Measurements from ENCODE around the gene RAB8A. TPM values are rescaled to one million over a fixed set of nuclear protein-coding genes. Genes with fewer than 3 reads are reported as not detected.

The RAB8A gene
- total and polyA plus RNA-seq, 4 donors: 38.0 to 52.0 (median 44.3) TPM

DNA sequence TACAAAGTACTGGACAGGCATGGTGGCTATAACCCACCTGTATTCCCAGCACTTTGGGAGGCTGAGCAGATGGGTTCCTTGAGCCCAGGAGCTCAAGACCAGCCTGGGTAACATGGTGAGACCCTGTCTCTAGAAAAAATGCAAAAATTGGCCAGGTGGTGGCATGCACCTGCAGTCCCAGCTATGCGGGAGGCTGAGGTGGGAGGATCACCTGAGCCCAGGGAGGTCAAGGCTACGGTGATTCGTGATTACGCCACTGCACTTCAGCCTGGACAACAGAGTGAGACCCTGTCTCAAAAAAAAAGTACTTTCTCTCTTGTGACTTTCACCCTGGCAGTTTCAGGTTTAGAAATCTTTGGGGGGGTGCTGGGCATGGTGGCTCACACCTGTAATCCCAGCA, 11.2 kb upstream of the RAB8A start:
- 86% methylated on average over 4 of the region's 4 CpGs for WGBS
- no peak overlapping the region for H3K27ac ChIP-seq (ENCODE audit: low read depth in 1 of 2, low read length in 2 of 2)

GRCh38 chr19:16104722-16105121, 7.0 kb upstream of the RAB8A start:
- Histone ChIP-seq H3K9me3 (ENCODE audit: control insufficient read depth in 4 of 4, low read length in 3 of 4) (no peaks in the 10 kb centered on the region), H3K27me3 (ENCODE audit: control insufficient read depth in 4 of 4, insufficient read depth in 4 of 4, low read length in 3 of 4) (no peaks in the 10 kb centered on the region), H3K27ac (ENCODE audit: low read depth in 1 of 2, low read length in 2 of 2) (no peak overlapping the region), H3K36me3 (ENCODE audit: control insufficient read depth in 4 of 4, insufficient read depth in 3 of 4, low read depth in 1 of 4, low read length in 3 of 4) (no peaks in the 10 kb centered on the region), H3K4me1 (ENCODE audit: control insufficient read depth in 4 of 4, insufficient read depth in 4 of 4, low read length in 3 of 4) (no peaks in the 10 kb centered on the region), H3K9ac (ENCODE audit: low read depth in 1 of 2, low read length in 2 of 2) (no peak overlapping the region), H3K4me3 (ENCODE audit: low read depth in 1 of 3, low read length in 3 of 3) (no peak overlapping the region)
- TF ChIP-seq SP1 (IDR thresholded peaks at IDR 0.05) (no peak), RXRA (IDR thresholded peaks at IDR 0.05) (no peak), TAF1 (conservative IDR thresholded peaks at IDR 0.05) (no peak), YY1 (IDR thresholded peaks at IDR 0.05) (no peak), GABPA (IDR thresholded peaks at IDR 0.05 in 1 of 2, conservative IDR thresholded peaks at IDR 0.05 in 1 of 2) (no peak), JUND (IDR thresholded peaks at IDR 0.05) (no peak), ZBTB33 (IDR thresholded peaks at IDR 0.05) (no peak)
- WGBS: 92% methylated on average over 6 of the region's 6 CpGs
- DNase-seq (ENCODE audit: low spot score): no peak

More for the DNA sequence above, 11.2 kb upstream of the RAB8A start:
- Histone ChIP-seq H3K36me3 (ENCODE audit: control insufficient read depth in 4 of 4, insufficient read depth in 3 of 4, low read depth in 1 of 4, low read length in 3 of 4) (peaks cover 0 to 5% (median 0%) of the 10 kb centered on the region in 4 donors), H3K4me3 (ENCODE audit: low read depth in 1 of 3, low read length in 3 of 3) (no peak overlapping the region), H3K4me1 (ENCODE audit: control insufficient read depth in 4 of 4, insufficient read depth in 4 of 4, low read length in 3 of 4) (peaks cover 0 to 1% (median 0%) of the 10 kb centered on the region in 4 donors), H3K9me3 (ENCODE audit: control insufficient read depth in 4 of 4, low read length in 3 of 4) (no peaks in the 10 kb centered on the region), H3K27me3 (ENCODE audit: control insufficient read depth in 4 of 4, insufficient read depth in 4 of 4, low read length in 3 of 4) (no peaks in the 10 kb centered on the region), H3K9ac (ENCODE audit: low read depth in 1 of 2, low read length in 2 of 2) (no peak overlapping the region)
- TF ChIP-seq EGR1 (IDR thresholded peaks at IDR 0.05; ENCODE audit: low read depth in 2 of 2): no peak
- TF ChIP-seq HNF4G (IDR thresholded peaks at IDR 0.05): no peak
- no peak for TF ChIP-seq FOXA1 (IDR thresholded peaks at IDR 0.05)
- TF ChIP-seq GABPA (IDR thresholded peaks at IDR 0.05 in 1 of 2, conservative IDR thresholded peaks at IDR 0.05 in 1 of 2): no peak
- DNase-seq (ENCODE audit: low spot score): no peak

DNA sequence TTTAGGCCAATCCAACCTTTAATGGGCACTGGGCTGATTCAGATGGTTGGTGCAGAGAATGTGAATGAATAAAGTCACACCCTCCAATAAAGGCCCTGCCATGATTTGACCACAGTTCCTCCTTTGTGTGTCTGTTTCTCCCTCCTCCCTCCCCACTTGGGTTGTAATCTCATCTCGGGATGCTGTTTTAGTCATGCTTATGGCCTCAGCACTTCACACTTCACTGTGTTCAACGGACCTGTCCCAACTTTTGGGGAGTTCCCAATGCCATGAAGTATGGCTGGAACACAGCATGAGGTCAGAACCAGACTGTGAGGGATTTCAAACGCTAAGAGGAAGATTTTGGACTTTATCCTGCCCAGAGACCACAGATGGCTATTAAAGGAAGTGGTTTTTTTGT, 5.6 kb upstream of the RAB8A start:
- H3K36me3 ChIP-seq (ENCODE audit: control insufficient read depth in 4 of 4, insufficient read depth in 3 of 4, low read depth in 1 of 4, low read length in 3 of 4): no peaks in the 10 kb centered on the region
- no peak for DNase-seq (ENCODE audit: low spot score)
- H3K4me1 ChIP-seq (ENCODE audit: control insufficient read depth in 4 of 4, insufficient read depth in 4 of 4, low read length in 3 of 4): peaks cover 2 to 4% (median 3%) of the 10 kb centered on the region in 4 donors
- H3K27ac ChIP-seq (ENCODE audit: low read depth in 1 of 2, low read length in 2 of 2): no peak overlapping the region
- no peaks in the 10 kb centered on the region for H3K9me3 ChIP-seq (ENCODE audit: control insufficient read depth in 4 of 4, low read length in 3 of 4)
- no peak for TF ChIP-seq YY1 (IDR thresholded peaks at IDR 0.05)
- TF ChIP-seq, protein P1, sequence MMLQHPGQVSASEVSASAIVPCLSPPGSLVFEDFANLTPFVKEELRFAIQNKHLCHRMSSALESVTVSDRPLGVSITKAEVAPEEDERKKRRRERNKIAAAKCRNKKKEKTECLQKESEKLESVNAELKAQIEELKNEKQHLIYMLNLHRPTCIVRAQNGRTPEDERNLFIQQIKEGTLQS (IDR thresholded peaks at IDR 0.05): no peak
- TF ChIP-seq FOXA2 (IDR thresholded peaks at IDR 0.05): no peak
- TF ChIP-seq, protein P2, sequence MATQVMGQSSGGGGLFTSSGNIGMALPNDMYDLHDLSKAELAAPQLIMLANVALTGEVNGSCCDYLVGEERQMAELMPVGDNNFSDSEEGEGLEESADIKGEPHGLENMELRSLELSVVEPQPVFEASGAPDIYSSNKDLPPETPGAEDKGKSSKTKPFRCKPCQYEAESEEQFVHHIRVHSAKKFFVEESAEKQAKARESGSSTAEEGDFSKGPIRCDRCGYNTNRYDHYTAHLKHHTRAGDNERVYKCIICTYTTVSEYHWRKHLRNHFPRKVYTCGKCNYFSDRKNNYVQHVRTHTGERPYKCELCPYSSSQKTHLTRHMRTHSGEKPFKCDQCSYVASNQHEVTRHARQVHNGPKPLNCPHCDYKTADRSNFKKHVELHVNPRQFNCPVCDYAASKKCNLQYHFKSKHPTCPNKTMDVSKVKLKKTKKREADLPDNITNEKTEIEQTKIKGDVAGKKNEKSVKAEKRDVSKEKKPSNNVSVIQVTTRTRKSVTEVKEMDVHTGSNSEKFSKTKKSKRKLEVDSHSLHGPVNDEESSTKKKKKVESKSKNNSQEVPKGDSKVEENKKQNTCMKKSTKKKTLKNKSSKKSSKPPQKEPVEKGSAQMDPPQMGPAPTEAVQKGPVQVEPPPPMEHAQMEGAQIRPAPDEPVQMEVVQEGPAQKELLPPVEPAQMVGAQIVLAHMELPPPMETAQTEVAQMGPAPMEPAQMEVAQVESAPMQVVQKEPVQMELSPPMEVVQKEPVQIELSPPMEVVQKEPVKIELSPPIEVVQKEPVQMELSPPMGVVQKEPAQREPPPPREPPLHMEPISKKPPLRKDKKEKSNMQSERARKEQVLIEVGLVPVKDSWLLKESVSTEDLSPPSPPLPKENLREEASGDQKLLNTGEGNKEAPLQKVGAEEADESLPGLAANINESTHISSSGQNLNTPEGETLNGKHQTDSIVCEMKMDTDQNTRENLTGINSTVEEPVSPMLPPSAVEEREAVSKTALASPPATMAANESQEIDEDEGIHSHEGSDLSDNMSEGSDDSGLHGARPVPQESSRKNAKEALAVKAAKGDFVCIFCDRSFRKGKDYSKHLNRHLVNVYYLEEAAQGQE (IDR thresholded peaks at IDR 0.05): no peak
- no peak for TF ChIP-seq JUND (IDR thresholded peaks at IDR 0.05)
- no peak for TF ChIP-seq RAD21 (IDR thresholded peaks at IDR 0.05)
- no peak for TF ChIP-seq FOXA1 (IDR thresholded peaks at IDR 0.05)
- no peak for TF ChIP-seq GABPA (IDR thresholded peaks at IDR 0.05 in 1 of 2, conservative IDR thresholded peaks at IDR 0.05 in 1 of 2)
- TF ChIP-seq, protein P3, sequence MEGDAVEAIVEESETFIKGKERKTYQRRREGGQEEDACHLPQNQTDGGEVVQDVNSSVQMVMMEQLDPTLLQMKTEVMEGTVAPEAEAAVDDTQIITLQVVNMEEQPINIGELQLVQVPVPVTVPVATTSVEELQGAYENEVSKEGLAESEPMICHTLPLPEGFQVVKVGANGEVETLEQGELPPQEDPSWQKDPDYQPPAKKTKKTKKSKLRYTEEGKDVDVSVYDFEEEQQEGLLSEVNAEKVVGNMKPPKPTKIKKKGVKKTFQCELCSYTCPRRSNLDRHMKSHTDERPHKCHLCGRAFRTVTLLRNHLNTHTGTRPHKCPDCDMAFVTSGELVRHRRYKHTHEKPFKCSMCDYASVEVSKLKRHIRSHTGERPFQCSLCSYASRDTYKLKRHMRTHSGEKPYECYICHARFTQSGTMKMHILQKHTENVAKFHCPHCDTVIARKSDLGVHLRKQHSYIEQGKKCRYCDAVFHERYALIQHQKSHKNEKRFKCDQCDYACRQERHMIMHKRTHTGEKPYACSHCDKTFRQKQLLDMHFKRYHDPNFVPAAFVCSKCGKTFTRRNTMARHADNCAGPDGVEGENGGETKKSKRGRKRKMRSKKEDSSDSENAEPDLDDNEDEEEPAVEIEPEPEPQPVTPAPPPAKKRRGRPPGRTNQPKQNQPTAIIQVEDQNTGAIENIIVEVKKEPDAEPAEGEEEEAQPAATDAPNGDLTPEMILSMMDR (IDR thresholded peaks at IDR 0.05; ENCODE audit: low read depth, low read length, missing input control): no peak
- no peak for TF ChIP-seq HNF4A (conservative IDR thresholded peaks at IDR 0.05)
- no peak for TF ChIP-seq HNF4G (IDR thresholded peaks at IDR 0.05)
- TF ChIP-seq, protein P4, sequence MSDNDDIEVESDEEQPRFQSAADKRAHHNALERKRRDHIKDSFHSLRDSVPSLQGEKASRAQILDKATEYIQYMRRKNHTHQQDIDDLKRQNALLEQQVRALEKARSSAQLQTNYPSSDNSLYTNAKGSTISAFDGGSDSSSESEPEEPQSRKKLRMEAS (IDR thresholded peaks at IDR 0.05): no peak
- no peak for TF ChIP-seq ZBTB33 (IDR thresholded peaks at IDR 0.05)
- no peak for TF ChIP-seq EGR1 (IDR thresholded peaks at IDR 0.05; ENCODE audit: low read depth in 2 of 2)
- TF ChIP-seq NR2F2 (IDR thresholded peaks at IDR 0.05): no peak
- no peak for TF ChIP-seq TAF1 (conservative IDR thresholded peaks at IDR 0.05)
- no peak for TF ChIP-seq RXRA (IDR thresholded peaks at IDR 0.05)
- TF ChIP-seq SP1 (IDR thresholded peaks at IDR 0.05): no peak
- H3K27me3 ChIP-seq (ENCODE audit: control insufficient read depth in 4 of 4, insufficient read depth in 4 of 4, low read length in 3 of 4): no peaks in the 10 kb centered on the region
- no peak overlapping the region for H3K4me3 ChIP-seq (ENCODE audit: low read depth in 1 of 3, low read length in 3 of 3)
- H3K9ac ChIP-seq (ENCODE audit: low read depth in 1 of 2, low read length in 2 of 2): no peak overlapping the region
- 30% methylated on average over 3 of the region's 3 CpGs for WGBS
